HepG2 (cell line): Measurements from ENCODE around the gene PRDX5. TPM values are rescaled to one million over a fixed set of nuclear protein-coding genes. Genes with fewer than 3 reads are reported as not detected.

ENCODE experiments used
- ATAC-seq: fragments of 200-7000 bp; cut with Tn5 transposase; 3 replicates; pipeline ENCODE4 v1.9.1; 2020; ENCODE audit warnings: mild to moderate bottlenecking, moderate library complexity
- BruUV-seq: library from RNA; stranded (reverse); fragments of 400-500 nt; replicated peaks from 2 replicates; lab custom pipeline; 2021; lab: Mats Ljungman, UMichigan
- CTCF ChIA-PET: fragments of 300-600 bp; formaldehyde crosslinking; extraction: SDS; loops from one replicate; lab custom pipeline; 2021; ENCODE audit warnings: low total read pairs, inconsistent platforms, low intra/inter-chr PET ratio; lab: Yijun Ruan, JAX
- POLR2A ChIA-PET: fragments of 350-600 bp; sonication (Branson Sonifier 250); formaldehyde crosslinking; loops from one replicate; lab custom pipeline; 2020; ENCODE audit warnings: antibody characterized with exemption, inconsistent platforms; lab: Yijun Ruan, JAX
- DNase-seq: peaks from one replicate; pipeline ENCODE4 v3.0.0-alpha.2; 2015; ENCODE audit warnings: low spot score
- FAIRE-seq: peaks from 3 replicates; lab custom pipeline; 2011; peaks lifted over from hg19 to GRCh38; lab: Jason Lieb, UNC
- H2AFZ ChIP-seq: one replicate; pipeline ENCODE4 v1.6.1; 2011; ENCODE audit warnings: low read length, inconsistent platforms
- H3K27ac ChIP-seq: fragments of 300-600 bp; 3 replicates; pipeline ENCODE4 v1.8.0; 2011; ENCODE audit warnings: mixed run types, mild to moderate bottlenecking, mixed read lengths, low read length, inconsistent platforms; ENCODE audit not compliant: insufficient read depth; ENCODE audit errors: extremely low read length
- H3K27me3 ChIP-seq, 2 experiments: fragments of 200-600 bp in 1 of 2; 2 replicates in 1 of 2; 3 replicates in 1 of 2; pipeline versions ENCODE4 v1.6.0 to v1.8.0; 2011; ENCODE audit warnings: low read length in 2 of 2, mild to moderate bottlenecking in 2 of 2, moderate library complexity in 2 of 2, inconsistent platforms in 1 of 2; ENCODE audit not compliant: insufficient read depth in 2 of 2, control insufficient read depth in 1 of 2
- H3K36me3 ChIP-seq, 2 experiments: fragments of 200-600 bp in 1 of 2; replicated peaks in 1 of 2; 2 replicates in 1 of 2; 3 replicates in 1 of 2; pipeline versions ENCODE4 v1.5.1 to v1.8.0; 2011; ENCODE audit warnings: low read length in 2 of 2, inconsistent platforms in 1 of 2; ENCODE audit not compliant: insufficient read depth in 2 of 2, control insufficient read depth in 1 of 2
- H3K4me1 ChIP-seq: 2 replicates; pipeline ENCODE4 v1.5.1; 2012; ENCODE audit warnings: low read length, inconsistent platforms; ENCODE audit not compliant: insufficient read depth
- H3K4me2 ChIP-seq: 2 replicates; pipeline ENCODE4 v1.6.0; 2011; ENCODE audit warnings: low read depth, low read length, inconsistent platforms
- H3K4me3 ChIP-seq, 3 experiments: fragments of 200-600 bp in 1 of 3; sonication (generic), shearing (Covaris generic) in 1 of 3; replicated peaks in 1 of 3; 2 replicates each; pipeline ENCODE4 v1.5.1; 2011 to 2016; ENCODE audit warnings: low read length in 3 of 3, inconsistent platforms in 2 of 3, low read depth in 2 of 3, mild to moderate bottlenecking in 2 of 3, control low read depth in 1 of 3, mixed read lengths in 1 of 3; ENCODE audit not compliant: insufficient read depth in 1 of 3
- H3K79me2 ChIP-seq: one replicate; pipeline ENCODE4 v1.6.1; 2011; ENCODE audit warnings: low read length, inconsistent platforms; ENCODE audit not compliant: insufficient read depth
- H3K9ac ChIP-seq: 2 replicates; pipeline ENCODE4 v1.6.0; 2011; ENCODE audit warnings: mild to moderate bottlenecking, low read depth, low read length, inconsistent platforms; ENCODE audit not compliant: insufficient read depth
- H3K9me3 ChIP-seq: 2 replicates; pipeline ENCODE4 v1.5.1; 2012; ENCODE audit warnings: mild to moderate bottlenecking, low read length
- H4K20me1 ChIP-seq: 2 replicates; pipeline ENCODE4 v1.6.0; 2011; ENCODE audit warnings: inconsistent platforms, mild to moderate bottlenecking, low read length, moderate library complexity; ENCODE audit not compliant: insufficient read depth
- ARHGAP35 ChIP-seq: sonication (generic); formaldehyde crosslinking; IDR thresholded peaks from 2 replicates; pipeline ENCODE4 v1.9.0; 2022; ENCODE audit warnings: mild to moderate bottlenecking, inconsistent platforms, moderate library complexity, missing genetic modification reagents, borderline replicate concordance
- BHLHE40 ChIP-seq: IDR thresholded peaks from 2 replicates; pipeline ENCODE4 v1.6.1; 2011; ENCODE audit warnings: low read length, improper control_type of control experiment
- E2F1 ChIP-seq: sonication (generic); formaldehyde crosslinking; IDR thresholded peaks from 2 replicates; pipeline ENCODE4 v1.5.0; 2020; ENCODE audit warnings: missing genetic modification reagents
- FOXC1 ChIP-seq: sonication (generic); formaldehyde crosslinking; IDR thresholded peaks from 2 replicates; pipeline ENCODE4 v1.8.0; 2022; ENCODE audit warnings: mild to moderate bottlenecking, missing genetic modification reagents, borderline replicate concordance
- GATA4 ChIP-seq: sonication (generic); IDR thresholded peaks from 2 replicates; pipeline ENCODE4 v1.6.1; 2016; ENCODE audit warnings: antibody characterized with exemption, low read depth, borderline replicate concordance
- MNT ChIP-seq: fragments of 450-650 bp; IDR thresholded peaks from 2 replicates; pipeline ENCODE4 v1.6.1; 2016
- RFX3 ChIP-seq: IDR thresholded peaks from 2 replicates; pipeline ENCODE4 v1.6.1; 2016; ENCODE audit warnings: missing biosample characterization, missing genetic modification reagents
- TMF1 ChIP-seq: sonication (generic); formaldehyde crosslinking; IDR thresholded peaks from 2 replicates; pipeline ENCODE4 v1.8.1; 2022; ENCODE audit warnings: low read depth, missing genetic modification reagents
- YEATS2 ChIP-seq: sonication (generic); formaldehyde crosslinking; IDR thresholded peaks from 2 replicates; pipeline ENCODE4 v1.4.0; 2020; ENCODE audit warnings: missing genetic modification reagents, borderline replicate concordance
- ZBTB42 ChIP-seq: sonication (generic); formaldehyde crosslinking; IDR thresholded peaks from 2 replicates; pipeline ENCODE4 v1.5.0; 2020; ENCODE audit warnings: mild to moderate bottlenecking, missing genetic modification reagents
- ZEB1 ChIP-seq: IDR thresholded peaks from 2 replicates; pipeline ENCODE4 v1.6.1; 2012; ENCODE audit warnings: mild to moderate bottlenecking, low read depth, inconsistent platforms; ENCODE audit not compliant: insufficient replicate concordance
- ZFY ChIP-seq: sonication (generic); formaldehyde crosslinking; IDR thresholded peaks from 2 replicates; pipeline ENCODE4 v1.4.0; 2020; ENCODE audit warnings: missing genetic modification reagents
- ZNF609 ChIP-seq: sonication (generic); formaldehyde crosslinking; IDR thresholded peaks from 2 replicates; pipeline ENCODE4 v1.4.0; 2020; ENCODE audit warnings: mild to moderate bottlenecking, missing genetic modification reagents, borderline replicate concordance
- ZNF616 ChIP-seq: sonication (generic); formaldehyde crosslinking; IDR thresholded peaks from 2 replicates; pipeline ENCODE4 v1.5.0; 2020; ENCODE audit warnings: low read depth, mild to moderate bottlenecking, missing genetic modification reagents
- ZNF839 ChIP-seq: sonication (generic); formaldehyde crosslinking; IDR thresholded peaks from 2 replicates; pipeline ENCODE4 v1.4.0; 2020; ENCODE audit warnings: missing genetic modification reagents, mild to moderate bottlenecking, borderline replicate concordance
- WGBS: methylation state at CpG from one replicate; pipeline ENCODE4 v1.1.6; 2017; ENCODE audit warnings: low lambda C conversion rate; 5-methylcytosine and 5-hydroxymethylcytosine counted together
- in situ Hi-C: cut with HindIII; loops from 2 replicates; pipeline ENCODE4 v1.10.0; 2017; ENCODE audit warnings: low pct_unique_long_range_greater_than_20kb; ENCODE audit not compliant: extremely low pct_ligation_motif_present
- intact Hi-C: fragments of 100-400 bp; cut with micrococcal nuclease; formaldehyde crosslinking; loops from one replicate; pipeline ENCODE4 v1.10.0; 2022; ENCODE audit not compliant: unreplicated experiment
- polyA plus RNA-seq, 8 experiments: library from polyadenylated mRNA; depleted of rRNA in 3 of 8; stranded (reverse) in 7 of 8; unstranded in 1 of 8; fragments of >200 nt; fragmentation: Illumina TruSeq in 4 of 8; extraction: Trizol in 4 of 8; gene quantifications; 2 replicates each; pipeline versions ENCODE4 v1.2.1 to v1.2.3, GENCODE V29; 2011 to 2016; ENCODE audit warnings: low read depth in 4 of 8, missing spikeins in 1 of 8, mixed read lengths in 1 of 8; ENCODE audit not compliant: insufficient read depth in 1 of 8
- total RNA-seq, 5 experiments: library from RNA; depleted of rRNA; stranded (reverse); fragments of >200 nt; fragmentation: Illumina TruSeq; extraction: Trizol; gene quantifications; 2 replicates each; pipeline ENCODE4 v1.2.3, GENCODE V29; 2016; ENCODE audit warnings: low read depth in 1 of 5

The PRDX5 gene
- total and polyA plus RNA-seq, 2 of the 13 experiments (the other 11 are each of a cell fraction or from before 2014, with no cell fraction given): 215 to 311 TPM

DNA sequence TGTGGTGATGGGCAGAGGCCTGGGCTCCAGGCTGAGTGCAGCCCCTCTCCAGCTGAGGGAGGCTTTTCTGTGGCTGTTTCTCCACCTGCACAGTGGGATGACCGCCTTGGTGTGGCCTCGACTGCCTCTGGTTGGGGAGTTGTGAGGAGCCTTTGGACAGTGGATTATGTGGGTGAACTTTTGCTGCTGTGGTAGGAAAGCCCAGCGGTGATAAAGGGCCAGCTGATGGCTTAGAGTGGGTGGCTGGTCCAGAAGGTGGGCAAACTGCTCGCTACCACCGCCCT lies 13.9 kb upstream of the PRDX5 start:
- H2AFZ ChIP-seq: no peak overlapping the region
- H3K79me2 ChIP-seq: peaks cover 15% of the 10 kb centered on the region
- H3K4me3 ChIP-seq: peak overlapping the region; percentile 51 to 79 (median 70); a peak in 5 of 6 replicates
- peaks cover 63% of the 10 kb centered on the region for H3K4me1 ChIP-seq
- H3K4me2 ChIP-seq: peak overlapping the region; percentile 84
- 18% methylated on average over 3 of the region's 5 CpGs for WGBS
- no TSS peak for BruUV-seq
- H3K9ac ChIP-seq: peak overlapping the region; percentile 88
- POLR2A ChIA-PET: interaction anchor here (0.9 to 5.5 kb wide), 16 partner anchors 13 to 122 kb away, joined by 3 to 103 read pairs (median 5); partner anchors contain the start of genes BAD, FKBP2, GPR137 and KCNK4
- intact Hi-C loops: loop anchor here (2.0 to 10.0 kb wide), 3 partner anchors 33 to 119 kb away; partner anchors contain the start of genes PPP1R14B and STIP1
- CTCF ChIA-PET: interaction anchor here (1.3 to 2.4 kb wide), 2 partner anchors 32 to 100 kb away, joined by 7 to 12 read pairs; no protein-coding TSS in a partner anchor
- DNase-seq: no peak
- no peaks in the 10 kb centered on the region for H3K36me3 ChIP-seq
- H4K20me1 ChIP-seq: no peaks in the 10 kb centered on the region
- H3K9me3 ChIP-seq: no peaks in the 10 kb centered on the region
- H3K27ac ChIP-seq: peak overlapping the region; percentile 94
- ATAC-seq: no peak
- no peak for FAIRE-seq
- peaks cover 4 to 19% of the 10 kb centered on the region in 2 experiments; a peak in 4 of 5 replicates for H3K27me3 ChIP-seq
- in situ Hi-C loops: loop anchor here (5.0 kb wide), 1 partner anchor 62 kb away; the partner anchor contains the start of gene FKBP2
- TF ChIP-seq MNT (no peak), GATA4 (no peak), TMF1 (CRISPR knock-in tag) (no peak), ZNF616 (no peak), FOXC1 (no peak), E2F1 (CRISPR knock-in tag) (no peak), ZBTB42 (CRISPR knock-in tag) (0 out of 2 replicates have a peak, but pooled peaks have one; percentile 1), ARHGAP35 (CRISPR knock-in tag) (no peak), RFX3 (CRISPR knock-in tag) (no peak), ZFY (no peak), ZNF839 (CRISPR knock-in tag) (no peak), ZNF609 (no peak), ZEB1 (peak; percentile 13), BHLHE40 (no peak), YEATS2 (no peak)
